IMR-90 (cell line): ENCODE measurements around the gene TGM6. TPM values are rescaled to one million over a fixed set of nuclear protein-coding genes. Genes with fewer than 3 reads are reported as not detected.

ENCODE experiments used
- ATAC-seq: fragments of 200-7000 bp; cut with Tn5 transposase; 2 replicates; pipeline ENCODE4 v1.9.1; 2020; ENCODE audit warnings: low read depth, mild to moderate bottlenecking, moderate library complexity
- BruUV-seq: library from RNA; stranded (reverse); fragments of 400-500 nt; replicated peaks from 2 replicates; lab custom pipeline; 2021; lab: Mats Ljungman, UMichigan
- CTCF ChIA-PET: fragments of 300-600 bp; formaldehyde crosslinking; extraction: SDS; loops from one replicate; lab custom pipeline; 2021; ENCODE audit warnings: antibody characterized with exemption; lab: Yijun Ruan, JAX
- POLR2A ChIA-PET: fragments of 300-600 bp; sonication (Branson Sonifier 250); formaldehyde crosslinking; loops from one replicate; lab custom pipeline; 2022; ENCODE audit warnings: antibody characterized with exemption; ENCODE audit not compliant: unreplicated experiment; lab: Charles Lee
- DNase-seq: peaks from one replicate; pipeline ENCODE4 v3.0.0; 2013
- H2AFZ ChIP-seq: replicated peaks from 2 replicates; pipeline ENCODE3; 2013; ENCODE audit warnings: low read length, mild to moderate bottlenecking; ENCODE audit not compliant: poor library complexity
- H2AK5ac ChIP-seq: 2 replicates; pipeline ENCODE4 v1.6.1; 2013; ENCODE audit warnings: low read depth, low read length, inconsistent platforms
- H2AK9ac ChIP-seq: replicated peaks from 2 replicates; pipeline ENCODE3; 2013; ENCODE audit warnings: mild to moderate bottlenecking, low read depth, low read length, moderate library complexity; ENCODE audit not compliant: poor library complexity
- H2BK120ac ChIP-seq: 2 replicates; pipeline ENCODE4 v1.6.1; 2013; ENCODE audit warnings: low read depth, low read length, inconsistent platforms
- H2BK15ac ChIP-seq: 3 replicates; pipeline ENCODE4 v1.6.1; 2013; ENCODE audit warnings: low read depth, low read length, inconsistent platforms
- H2BK20ac ChIP-seq: 2 replicates; pipeline ENCODE4 v1.6.1; 2013; ENCODE audit warnings: low read depth, mild to moderate bottlenecking, inconsistent platforms, low read length, moderate library complexity
- H2BK5ac ChIP-seq: 2 replicates; pipeline ENCODE4 v1.6.1; 2013; ENCODE audit warnings: mild to moderate bottlenecking, low read depth, low read length, inconsistent platforms; ENCODE audit not compliant: poor library complexity, severe bottlenecking
- H3K14ac ChIP-seq: replicated peaks from 2 replicates; pipeline ENCODE4 v1.6.1; 2013; ENCODE audit warnings: low read depth, low read length, inconsistent platforms
- H3K18ac ChIP-seq: 2 replicates; pipeline ENCODE4 v1.6.1; 2013; ENCODE audit warnings: low read depth, low read length, control low read depth
- H3K23ac ChIP-seq: 2 replicates; pipeline ENCODE4 v1.6.1; 2013; ENCODE audit warnings: low read depth, low read length, inconsistent platforms
- H3K27ac ChIP-seq: 2 replicates; pipeline ENCODE4 v1.5.1; 2013; ENCODE audit warnings: mild to moderate bottlenecking, control low read depth, low read length; ENCODE audit not compliant: insufficient read depth
- H3K27me3 ChIP-seq: 2 replicates; pipeline ENCODE4 v1.6.1; 2013; ENCODE audit warnings: low read length; ENCODE audit not compliant: control insufficient read depth, insufficient read depth
- H3K36me3 ChIP-seq: 2 replicates; pipeline ENCODE4 v1.6.1; 2013; ENCODE audit warnings: low read length, mixed read lengths; ENCODE audit not compliant: control insufficient read depth, insufficient read depth
- H3K4ac ChIP-seq: 2 replicates; pipeline ENCODE4 v1.6.1; 2013; ENCODE audit warnings: low read depth, low read length, inconsistent platforms
- H3K4me1 ChIP-seq: 2 replicates; pipeline ENCODE4 v1.6.1; 2013; ENCODE audit warnings: low read length, mixed read lengths; ENCODE audit not compliant: control insufficient read depth, insufficient read depth
- H3K4me2 ChIP-seq: 2 replicates; pipeline ENCODE4 v1.6.1; 2013; ENCODE audit warnings: low read depth, mild to moderate bottlenecking, control low read depth, low read length, moderate library complexity
- H3K4me3 ChIP-seq: 2 replicates; pipeline ENCODE4 v1.5.1; 2013; ENCODE audit warnings: low read depth, mild to moderate bottlenecking, control low read depth, low read length, moderate library complexity; ENCODE audit not compliant: insufficient read depth
- H3K56ac ChIP-seq: 2 replicates; pipeline ENCODE4 v1.6.1; 2013; ENCODE audit warnings: low read length, inconsistent platforms; ENCODE audit not compliant: insufficient read depth; ENCODE audit errors: extremely low read depth
- H3K79me1 ChIP-seq, 2 experiments: 2 replicates each; pipeline ENCODE4 v1.6.1; 2013; ENCODE audit warnings: low read length in 2 of 2, inconsistent platforms in 1 of 2, low read depth in 1 of 2
- H3K9ac ChIP-seq: 2 replicates; pipeline ENCODE4 v1.6.1; 2013; ENCODE audit warnings: low read depth, low read length, control low read depth
- H3K9me1 ChIP-seq: 2 replicates; pipeline ENCODE4 v1.6.1; 2013; ENCODE audit warnings: low read length, inconsistent platforms; ENCODE audit not compliant: insufficient read depth
- H3K9me3 ChIP-seq: 2 replicates; pipeline ENCODE4 v1.6.1; 2013; ENCODE audit warnings: low read length; ENCODE audit not compliant: control insufficient read depth, insufficient read depth
- H4K20me1 ChIP-seq: 2 replicates; pipeline ENCODE4 v1.6.1; 2013; ENCODE audit warnings: low read length, inconsistent platforms; ENCODE audit not compliant: insufficient read depth
- H4K5ac ChIP-seq: 2 replicates; pipeline ENCODE4 v1.6.1; 2013; ENCODE audit warnings: mild to moderate bottlenecking, low read depth, low read length, control low read depth
- H4K8ac ChIP-seq, 2 experiments: 2 replicates each; pipeline ENCODE4 v1.6.1; 2013; ENCODE audit warnings: low read depth in 2 of 2, low read length in 2 of 2, control low read depth in 1 of 2, inconsistent platforms in 1 of 2
- H4K91ac ChIP-seq: 2 replicates; pipeline ENCODE4 v1.6.1; 2013; ENCODE audit warnings: low read depth, low read length, inconsistent platforms; ENCODE audit not compliant: insufficient read depth
- BHLHE40 ChIP-seq: fragments of 150-350 bp; IDR thresholded peaks from 2 replicates; pipeline ENCODE4 v1.6.1; 2016; ENCODE audit warnings: mild to moderate bottlenecking, low read depth, low read length
- CEBPB ChIP-seq: IDR thresholded peaks from 2 replicates; pipeline ENCODE4 v1.6.1; 2012; ENCODE audit warnings: low read depth, low read length, improper control_type of control experiment
- CHD1 ChIP-seq: IDR thresholded peaks from 2 replicates; pipeline ENCODE4 v1.6.1; 2012; ENCODE audit warnings: low read depth, low read length, improper control_type of control experiment
- FOS ChIP-seq: fragments of 150-350 bp; IDR thresholded peaks from 2 replicates; pipeline ENCODE4 v1.6.1; 2016; ENCODE audit warnings: low read depth, low read length
- MAFK ChIP-seq: IDR thresholded peaks from 2 replicates; pipeline ENCODE4 v1.6.1; 2012; ENCODE audit warnings: low read depth, low read length, improper control_type of control experiment
- MAZ ChIP-seq: IDR thresholded peaks from 2 replicates; pipeline ENCODE4 v1.6.1; 2012; ENCODE audit warnings: low read depth, mild to moderate bottlenecking, low read length, improper control_type of control experiment, moderate library complexity, borderline replicate concordance
- MXI1 ChIP-seq: IDR thresholded peaks from 2 replicates; pipeline ENCODE4 v1.6.1; 2012; ENCODE audit warnings: low read depth, mild to moderate bottlenecking, low read length, moderate library complexity, borderline replicate concordance
- NFE2L2 ChIP-seq: fragments of 150-350 bp; IDR thresholded peaks from 2 replicates; pipeline ENCODE4 v1.6.1; 2016; ENCODE audit warnings: low read depth, mild to moderate bottlenecking, low read length
- POLR2A ChIP-seq: IDR thresholded peaks from 2 replicates; pipeline ENCODE4 v1.6.1; 2012; ENCODE audit warnings: mild to moderate bottlenecking, low read depth, low read length
- RAD21 ChIP-seq: IDR thresholded peaks from 2 replicates; pipeline ENCODE4 v1.6.1; 2012; ENCODE audit warnings: low read length, improper control_type of control experiment
- RCOR1 ChIP-seq: IDR thresholded peaks from 2 replicates; pipeline ENCODE4 v1.6.1; 2012; ENCODE audit warnings: mild to moderate bottlenecking, low read length, improper control_type of control experiment; ENCODE audit not compliant: insufficient replicate concordance
- RFX5 ChIP-seq: IDR thresholded peaks from 2 replicates; pipeline ENCODE4 v1.8.0; 2012; ENCODE audit warnings: low read depth, mild to moderate bottlenecking, low read length, moderate library complexity
- SMC3 ChIP-seq: fragments of 150-350 bp; IDR thresholded peaks from 2 replicates; pipeline ENCODE4 v1.6.1; 2016; ENCODE audit warnings: low read depth, mild to moderate bottlenecking, antibody characterized with exemption, low read length, moderate library complexity
- USF2 ChIP-seq: fragments of 150-350 bp; IDR thresholded peaks from 2 replicates; pipeline ENCODE4 v1.6.1; 2017; ENCODE audit warnings: mild to moderate bottlenecking, antibody characterized with exemption, low read length, low read depth
- WGBS, 2 experiments: methylation state at CpG; one replicate each; pipeline versions ENCODE4 v1.1.5 to v1.1.7; 2013; ENCODE audit warnings: missing lambda C conversion rate in 2 of 2; ENCODE audit not compliant: insufficient read length in 1 of 2; ENCODE audit errors: extremely low coverage in 2 of 2; 5-methylcytosine and 5-hydroxymethylcytosine counted together
- dilution Hi-C: fragments of 300-500 bp; cut with HindIII; formaldehyde crosslinking; loops from one replicate; pipeline ENCODE4 v1.14.3; 2018; ENCODE audit warnings: low sequenced_read_pairs; ENCODE audit not compliant: unreplicated experiment
- in situ Hi-C: fragments of 300-500 bp; cut with MboI; formaldehyde crosslinking; loops from 3 replicates; pipeline ENCODE4 v1.14.3; 2019; ENCODE audit warnings: low sequenced_read_pairs, inconsistent platforms, mixed read lengths
- intact Hi-C: fragments of 100-400 bp; cut with micrococcal nuclease; formaldehyde crosslinking; loops from 2 replicates; pipeline ENCODE4 v1.10.0; 2022
- polyA plus RNA-seq, 3 experiments: library from polyadenylated mRNA; depleted of rRNA; stranded (reverse); fragments of >200 nt; gene quantifications; 2 replicates each; pipeline ENCODE4 v1.2.3, GENCODE V29; 2012; ENCODE audit warnings: low replicate concordance in 1 of 3
- total RNA-seq: library from RNA; depleted of rRNA; stranded (reverse); fragments of >200 nt; gene quantifications from 2 replicates; pipeline ENCODE4 v1.2.3, GENCODE V29; 2012
- TF ChIP-seq, protein P1 (sequence below): fragments of 150-350 bp; IDR thresholded peaks from 2 replicates; pipeline ENCODE4 v1.6.1; 2016; ENCODE audit warnings: low read depth, mild to moderate bottlenecking, low read length, moderate library complexity, borderline replicate concordance
- TF ChIP-seq, protein P2 (sequence below): conservative IDR thresholded peaks from 2 replicates; pipeline ENCODE4 v1.5.1; 2012; ENCODE audit warnings: mild to moderate bottlenecking, low read depth, low read length, improper control_type of control experiment

TGM6 gene
- total and polyA plus RNA-seq, 2 of the 4 experiments (the other 2 are of a cell fraction) = not detected

DNA sequence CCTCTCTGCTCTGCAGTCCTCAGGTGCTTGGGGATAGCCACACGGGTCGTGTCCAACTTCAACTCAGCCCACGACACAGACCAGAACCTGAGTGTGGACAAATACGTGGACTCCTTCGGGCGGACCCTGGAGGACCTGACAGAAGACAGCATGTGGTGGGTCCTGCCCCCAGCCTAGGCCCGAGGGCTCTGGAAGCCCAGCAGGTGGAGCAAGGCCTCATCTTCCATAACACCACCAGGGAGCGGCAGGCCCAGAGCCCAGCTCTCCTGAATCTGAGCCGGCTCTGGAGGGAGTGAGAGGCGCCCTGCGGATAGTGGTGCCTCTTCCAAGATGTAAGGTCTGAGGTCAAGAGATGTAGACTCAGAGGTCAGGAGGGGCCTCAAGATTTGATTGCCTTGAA, 19.6 kb downstream of the TGM6 start:
- intact Hi-C loops = no loop called here
- POLR2A ChIA-PET = no interaction called here

More for the DNA sequence above, 19.6 kb downstream of the TGM6 start:
- Histone ChIP-seq H3K4me2 (no peak overlapping the region), H2AK9ac (no peak overlapping the region), H3K36me3 (no peaks in the 10 kb centered on the region), H4K91ac (no peak overlapping the region), H2AFZ (no peak overlapping the region), H3K23ac (no peak overlapping the region), H3K9me3 (no peaks in the 10 kb centered on the region), H3K27me3 (no peaks in the 10 kb centered on the region; the same call in 1 of the 2 replicates), H3K4ac (no peak overlapping the region), H2BK120ac (no peak overlapping the region), H2BK20ac (no peak overlapping the region), H4K20me1 (no peaks in the 10 kb centered on the region), H3K18ac (no peak overlapping the region), H2AK5ac (no peak overlapping the region), H2BK5ac (no peak overlapping the region), H3K9ac (no peak overlapping the region), H4K8ac (no peak overlapping the region), H4K5ac (no peak overlapping the region), H3K14ac (no peak overlapping the region), H3K4me3 (no peak overlapping the region), H2BK15ac (no peak overlapping the region), H3K79me1 (no peaks in the 10 kb centered on the region), H3K4me1 (no peaks in the 10 kb centered on the region), H3K27ac (no peak overlapping the region), H3K56ac (no peak overlapping the region), H3K9me1 (no peaks in the 10 kb centered on the region)
- dilution Hi-C loops = no loop called here
- TF ChIP-seq USF2 (no peak), CHD1 (no peak), RAD21 (no peak), BHLHE40 (no peak), CEBPB (no peak), FOS (no peak), RCOR1 (no peak), MAFK (no peak), RFX5 (no peak), MAZ (no peak), POLR2A (no peak), MXI1 (no peak), NFE2L2 (no peak), SMC3 (no peak)
- TF ChIP-seq, protein P1, sequence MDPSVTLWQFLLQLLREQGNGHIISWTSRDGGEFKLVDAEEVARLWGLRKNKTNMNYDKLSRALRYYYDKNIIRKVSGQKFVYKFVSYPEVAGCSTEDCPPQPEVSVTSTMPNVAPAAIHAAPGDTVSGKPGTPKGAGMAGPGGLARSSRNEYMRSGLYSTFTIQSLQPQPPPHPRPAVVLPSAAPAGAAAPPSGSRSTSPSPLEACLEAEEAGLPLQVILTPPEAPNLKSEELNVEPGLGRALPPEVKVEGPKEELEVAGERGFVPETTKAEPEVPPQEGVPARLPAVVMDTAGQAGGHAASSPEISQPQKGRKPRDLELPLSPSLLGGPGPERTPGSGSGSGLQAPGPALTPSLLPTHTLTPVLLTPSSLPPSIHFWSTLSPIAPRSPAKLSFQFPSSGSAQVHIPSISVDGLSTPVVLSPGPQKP = no peak
- TF ChIP-seq, protein P2, sequence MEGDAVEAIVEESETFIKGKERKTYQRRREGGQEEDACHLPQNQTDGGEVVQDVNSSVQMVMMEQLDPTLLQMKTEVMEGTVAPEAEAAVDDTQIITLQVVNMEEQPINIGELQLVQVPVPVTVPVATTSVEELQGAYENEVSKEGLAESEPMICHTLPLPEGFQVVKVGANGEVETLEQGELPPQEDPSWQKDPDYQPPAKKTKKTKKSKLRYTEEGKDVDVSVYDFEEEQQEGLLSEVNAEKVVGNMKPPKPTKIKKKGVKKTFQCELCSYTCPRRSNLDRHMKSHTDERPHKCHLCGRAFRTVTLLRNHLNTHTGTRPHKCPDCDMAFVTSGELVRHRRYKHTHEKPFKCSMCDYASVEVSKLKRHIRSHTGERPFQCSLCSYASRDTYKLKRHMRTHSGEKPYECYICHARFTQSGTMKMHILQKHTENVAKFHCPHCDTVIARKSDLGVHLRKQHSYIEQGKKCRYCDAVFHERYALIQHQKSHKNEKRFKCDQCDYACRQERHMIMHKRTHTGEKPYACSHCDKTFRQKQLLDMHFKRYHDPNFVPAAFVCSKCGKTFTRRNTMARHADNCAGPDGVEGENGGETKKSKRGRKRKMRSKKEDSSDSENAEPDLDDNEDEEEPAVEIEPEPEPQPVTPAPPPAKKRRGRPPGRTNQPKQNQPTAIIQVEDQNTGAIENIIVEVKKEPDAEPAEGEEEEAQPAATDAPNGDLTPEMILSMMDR = no peak
- no peak for DNase-seq
- WGBS, 2 experiments = no CpG with 5 or more reads among the region's 11 CpGs
- BruUV-seq = no TSS peak
- in situ Hi-C loops = no loop called here
- CTCF ChIA-PET = no interaction called here
- ATAC-seq = no peak
